ENCODE data around the gene PRPSAP2. TPM values are rescaled to one million over a fixed set of nuclear protein-coding genes. Genes with fewer than 3 reads are reported as not detected.

Gene PRPSAP2
- total and polyA plus RNA-seq, 12 donors: 13.9 to 56.9 (median 31.1) TPM

- Histone ChIP-seq H3K4me1 (replicated peaks in 1 of 2) (peaks cover 6 to 15% of the 10 kb centered on the region in 2 donors), H3K27ac (no peak overlapping the region), H3K27me3 (no peaks in the 10 kb centered on the region), H3K4me3 (no peak overlapping the region), H3K9me3 (replicated peaks in 1 of 3) (no peaks in the 10 kb centered on the region), H3K36me3 (replicated peaks in 1 of 2) (peaks cover 0 to 14% of the 10 kb centered on the region in 2 donors)
- DNase-seq: no peak
- no peak for TF ChIP-seq POLR2A (IDR thresholded peaks at IDR 0.05)
- no peak for TF ChIP-seq CTCF (IDR thresholded peaks at IDR 0.05)
- intact Hi-C loops (cut with DNase I): no loop called here
- 93 to 100% (median 97%) methylated on average over 1 of the region's 1 CpG for WGBS, 4 donors
These were observed 67.3 kb downstream of the PRPSAP2 start for GRCh38 chr17:18925187-18925586.

GRCh38 chr17:18928628-18929125, 70.7 kb downstream of the PRPSAP2 start:
- H3K27me3 ChIP-seq: no peaks in the 10 kb centered on the region
- no peak overlapping the region for H3K4me3 ChIP-seq
- TF ChIP-seq CTCF (IDR thresholded peaks at IDR 0.05) (no peak), POLR2A (IDR thresholded peaks at IDR 0.05) (no peak)
- peaks cover 0 to 26% of the 10 kb centered on the region in 2 donors for H3K36me3 ChIP-seq (replicated peaks in 1 of 2)
- no peaks in the 10 kb centered on the region for H3K9me3 ChIP-seq (replicated peaks in 1 of 3)
- no peak overlapping the region for H3K27ac ChIP-seq
- WGBS, 4 donors: 91 to 94% (median 92%) methylated on average over 9 of the region's 9 CpGs
- DNase-seq: no peak
- intact Hi-C loops (cut with DNase I): no loop called here
- no peaks in the 10 kb centered on the region for H3K4me1 ChIP-seq (replicated peaks in 1 of 2)

- 74 to 95% (median 78%) methylated on average over 5 of the region's 5 CpGs for WGBS, 4 donors
- H3K27me3 ChIP-seq: peaks cover 5% of the 10 kb centered on the region
- intact Hi-C loops (cut with DNase I): no loop called here
- H3K4me1 ChIP-seq (replicated peaks in 1 of 2): no peaks in the 10 kb centered on the region
- TF ChIP-seq CTCF (IDR thresholded peaks at IDR 0.05) (no peak), POLR2A (IDR thresholded peaks at IDR 0.05) (no peak)
- H3K27ac ChIP-seq: no peak overlapping the region
- no peak overlapping the region for H3K4me3 ChIP-seq
- no peak for DNase-seq
- H3K36me3 ChIP-seq (replicated peaks in 1 of 2): peaks cover 0 to 26% of the 10 kb centered on the region in 2 donors
- no peaks in the 10 kb centered on the region for H3K9me3 ChIP-seq (replicated peaks in 1 of 3)
These were observed 74.6 kb downstream of the PRPSAP2 start for GRCh38 chr17:18932360-18933055.

GRCh38 chr17:18933102-18934058, 75.4 kb downstream of the PRPSAP2 start:
- no peak for TF ChIP-seq POLR2A (IDR thresholded peaks at IDR 0.05)
- Histone ChIP-seq H3K4me1 (replicated peaks in 1 of 2) (no peaks in the 10 kb centered on the region), H3K9me3 (replicated peaks in 1 of 3) (no peaks in the 10 kb centered on the region), H3K27ac (no peak overlapping the region), H3K4me3 (no peak overlapping the region), H3K36me3 (replicated peaks in 1 of 2) (peaks cover 0 to 26% of the 10 kb centered on the region in 2 donors), H3K27me3 (peaks cover 11% of the 10 kb centered on the region)
- DNase-seq: no peak
- 80 to 86% (median 83%) methylated on average over 11 to 14 of the region's 14 CpGs for WGBS, 4 donors
- intact Hi-C loops (cut with DNase I): no loop called here

Data from adrenal gland (tissue), 12 donors.